HepG2 (cell line): ENCODE results near the gene TBX10. TPM values are rescaled to one million over a fixed set of nuclear protein-coding genes. Genes with fewer than 3 reads are reported as not detected.
"Not testable (repeated sequence)": the region's sequence is repeated elsewhere in the genome, so short reads cannot be mapped to it uniquely, and the experiment has no call there.

Experiments used
- ATAC-seq: fragments of 200-7000 bp; cut with Tn5 transposase; 3 replicates; pipeline ENCODE4 v1.9.1; 2020; ENCODE audit warnings: mild to moderate bottlenecking, moderate library complexity
- BruUV-seq: library from RNA; stranded (reverse); fragments of 400-500 nt; replicated peaks from 2 replicates; lab custom pipeline; 2021; lab: Mats Ljungman, UMichigan
- CTCF ChIA-PET: fragments of 300-600 bp; formaldehyde crosslinking; extraction: SDS; loops from one replicate; lab custom pipeline; 2021; ENCODE audit warnings: low total read pairs, inconsistent platforms, low intra/inter-chr PET ratio; lab: Yijun Ruan, JAX
- POLR2A ChIA-PET: fragments of 350-600 bp; sonication (Branson Sonifier 250); formaldehyde crosslinking; loops from one replicate; lab custom pipeline; 2020; ENCODE audit warnings: antibody characterized with exemption, inconsistent platforms; lab: Yijun Ruan, JAX
- DNase-seq: peaks from one replicate; pipeline ENCODE4 v3.0.0-alpha.2; 2015; ENCODE audit warnings: low spot score
- FAIRE-seq: peaks from 3 replicates; lab custom pipeline; 2011; peaks lifted over from hg19 to GRCh38; lab: Jason Lieb, UNC
- H2AFZ ChIP-seq: one replicate; pipeline ENCODE4 v1.6.1; 2011; ENCODE audit warnings: low read length, inconsistent platforms
- H3K27ac ChIP-seq: fragments of 300-600 bp; 3 replicates; pipeline ENCODE4 v1.8.0; 2011; ENCODE audit warnings: mixed run types, mild to moderate bottlenecking, mixed read lengths, low read length, inconsistent platforms; ENCODE audit not compliant: insufficient read depth; ENCODE audit errors: extremely low read length
- H3K27me3 ChIP-seq, 2 experiments: fragments of 200-600 bp in 1 of 2; 2 replicates in 1 of 2; 3 replicates in 1 of 2; pipeline versions ENCODE4 v1.6.0 to v1.8.0; 2011; ENCODE audit warnings: low read length in 2 of 2, mild to moderate bottlenecking in 2 of 2, moderate library complexity in 2 of 2, inconsistent platforms in 1 of 2; ENCODE audit not compliant: insufficient read depth in 2 of 2, control insufficient read depth in 1 of 2
- H3K36me3 ChIP-seq, 2 experiments: fragments of 200-600 bp in 1 of 2; replicated peaks in 1 of 2; 2 replicates in 1 of 2; 3 replicates in 1 of 2; pipeline versions ENCODE4 v1.5.1 to v1.8.0; 2011; ENCODE audit warnings: low read length in 2 of 2, inconsistent platforms in 1 of 2; ENCODE audit not compliant: insufficient read depth in 2 of 2, control insufficient read depth in 1 of 2
- H3K4me1 ChIP-seq: 2 replicates; pipeline ENCODE4 v1.5.1; 2012; ENCODE audit warnings: low read length, inconsistent platforms; ENCODE audit not compliant: insufficient read depth
- H3K4me2 ChIP-seq: 2 replicates; pipeline ENCODE4 v1.6.0; 2011; ENCODE audit warnings: low read depth, low read length, inconsistent platforms
- H3K4me3 ChIP-seq, 3 experiments: fragments of 200-600 bp in 1 of 3; sonication (generic), shearing (Covaris generic) in 1 of 3; replicated peaks in 1 of 3; 2 replicates each; pipeline ENCODE4 v1.5.1; 2011 to 2016; ENCODE audit warnings: low read length in 3 of 3, inconsistent platforms in 2 of 3, low read depth in 2 of 3, mild to moderate bottlenecking in 2 of 3, control low read depth in 1 of 3, mixed read lengths in 1 of 3; ENCODE audit not compliant: insufficient read depth in 1 of 3
- H3K79me2 ChIP-seq: one replicate; pipeline ENCODE4 v1.6.1; 2011; ENCODE audit warnings: low read length, inconsistent platforms; ENCODE audit not compliant: insufficient read depth
- H3K9ac ChIP-seq: 2 replicates; pipeline ENCODE4 v1.6.0; 2011; ENCODE audit warnings: mild to moderate bottlenecking, low read depth, low read length, inconsistent platforms; ENCODE audit not compliant: insufficient read depth
- H3K9me3 ChIP-seq: 2 replicates; pipeline ENCODE4 v1.5.1; 2012; ENCODE audit warnings: mild to moderate bottlenecking, low read length
- H4K20me1 ChIP-seq: 2 replicates; pipeline ENCODE4 v1.6.0; 2011; ENCODE audit warnings: inconsistent platforms, mild to moderate bottlenecking, low read length, moderate library complexity; ENCODE audit not compliant: insufficient read depth
- FIP1L1 ChIP-seq: fragments of 200-400 bp; formaldehyde crosslinking; IDR thresholded peaks from 2 replicates; pipeline ENCODE4 v1.6.1; 2018; ENCODE audit warnings: low read depth, mild to moderate bottlenecking, low read length, moderate library complexity, borderline replicate concordance; ENCODE audit not compliant: insufficient read depth
- ZNF121 ChIP-seq: sonication (generic); formaldehyde crosslinking; IDR thresholded peaks from 2 replicates; pipeline ENCODE4 v1.5.0; 2020; ENCODE audit warnings: mild to moderate bottlenecking, missing genetic modification reagents
- ZNF350 ChIP-seq: sonication (generic); formaldehyde crosslinking; IDR thresholded peaks from 2 replicates; pipeline ENCODE4 v1.4.0; 2020; ENCODE audit warnings: mild to moderate bottlenecking, low read depth, missing genetic modification reagents, borderline replicate concordance
- ZNF766 ChIP-seq: sonication (generic); formaldehyde crosslinking; IDR thresholded peaks from 2 replicates; pipeline ENCODE4 v1.5.0; 2020; ENCODE audit warnings: missing genetic modification reagents, borderline replicate concordance
- WGBS: methylation state at CpG from one replicate; pipeline ENCODE4 v1.1.6; 2017; ENCODE audit warnings: low lambda C conversion rate; 5-methylcytosine and 5-hydroxymethylcytosine counted together
- in situ Hi-C: cut with HindIII; loops from 2 replicates; pipeline ENCODE4 v1.10.0; 2017; ENCODE audit warnings: low pct_unique_long_range_greater_than_20kb; ENCODE audit not compliant: extremely low pct_ligation_motif_present
- intact Hi-C: fragments of 100-400 bp; cut with micrococcal nuclease; formaldehyde crosslinking; loops from one replicate; pipeline ENCODE4 v1.10.0; 2022; ENCODE audit not compliant: unreplicated experiment
- polyA plus RNA-seq, 8 experiments: library from polyadenylated mRNA; depleted of rRNA in 3 of 8; stranded (reverse) in 7 of 8; unstranded in 1 of 8; fragments of >200 nt; fragmentation: Illumina TruSeq in 4 of 8; extraction: Trizol in 4 of 8; gene quantifications; 2 replicates each; pipeline versions ENCODE4 v1.2.1 to v1.2.3, GENCODE V29; 2011 to 2016; ENCODE audit warnings: low read depth in 4 of 8, missing spikeins in 1 of 8, mixed read lengths in 1 of 8; ENCODE audit not compliant: insufficient read depth in 1 of 8
- total RNA-seq, 5 experiments: library from RNA; depleted of rRNA; stranded (reverse); fragments of >200 nt; fragmentation: Illumina TruSeq; extraction: Trizol; gene quantifications; 2 replicates each; pipeline ENCODE4 v1.2.3, GENCODE V29; 2016; ENCODE audit warnings: low read depth in 1 of 5

TBX10 gene
- total and polyA plus RNA-seq, 2 of the 13 experiments (the other 11 are each of a cell fraction or from before 2014, with no cell fraction given): 0.27 to 1.7 TPM

- Histone ChIP-seq H3K4me1 (peaks cover 16% of the 10 kb centered on the region), H3K9ac (no peak overlapping the region), H3K9me3 (no peaks in the 10 kb centered on the region), H3K27me3 (peaks cover 1 to 17% of the 10 kb centered on the region in 2 experiments; a peak in 3 of 5 replicates), H3K4me2 (no peak overlapping the region), H2AFZ (no peak overlapping the region), H3K36me3 (no peaks in the 10 kb centered on the region), H3K27ac (no peak overlapping the region), H3K4me3 (no peak overlapping the region), H3K79me2 (no peaks in the 10 kb centered on the region), H4K20me1 (no peaks in the 10 kb centered on the region)
- intact Hi-C loops (no loop called here), in situ Hi-C loops (loop anchor here (25.0 kb wide), 1 partner anchor 125 kb away; no protein-coding TSS in a partner anchor)
- WGBS: 58% methylated on average over 8 of the region's 12 CpGs
- no peak for FAIRE-seq
- TF ChIP-seq FIP1L1: no peak
- no peak for TF ChIP-seq ZNF350 (CRISPR knock-in tag)
- no peak for TF ChIP-seq ZNF766 (CRISPR knock-in tag)
- no peak for ATAC-seq
- no TSS peak for BruUV-seq
- ChIA-PET CTCF (no interaction called here), POLR2A (no interaction called here)
- no peak for DNase-seq
These were observed 22.7 kb upstream of the TBX10 start for GRCh38 chr11:67662142-67662834.

- in situ Hi-C loops: loop anchor here (25.0 kb wide), 1 partner anchor 127 kb away; no protein-coding TSS in a partner anchor
- BruUV-seq, POLR2A ChIA-PET, FAIRE-seq, H3K79me2 ChIP-seq, H3K27ac ChIP-seq, intact Hi-C loops, DNase-seq, H3K9me3 ChIP-seq, ATAC-seq, H3K36me3 ChIP-seq, H2AFZ ChIP-seq, H3K4me2 ChIP-seq, H3K4me3 ChIP-seq, H4K20me1 ChIP-seq, H3K9ac ChIP-seq: not testable (repeated sequence)
- TF ChIP-seq ZNF121 (CRISPR knock-in tag): peak; percentile 73
- CTCF ChIA-PET: interaction anchor here (2.4 to 2.9 kb wide), 2 partner anchors 13 to 31 kb away, joined by 13 to 19 read pairs; partner anchors contain the start of gene NUDT8
- Histone ChIP-seq H3K27me3 (peaks cover 1 to 17% of the 10 kb centered on the region in 2 experiments; a peak in 3 of 5 replicates), H3K4me1 (peaks cover 20% of the 10 kb centered on the region)
- 13% methylated on average over 5 of the region's 5 CpGs for WGBS
These were observed 21.2 kb upstream of the TBX10 start for GRCh38 chr11:67660752-67661151.

DNA sequence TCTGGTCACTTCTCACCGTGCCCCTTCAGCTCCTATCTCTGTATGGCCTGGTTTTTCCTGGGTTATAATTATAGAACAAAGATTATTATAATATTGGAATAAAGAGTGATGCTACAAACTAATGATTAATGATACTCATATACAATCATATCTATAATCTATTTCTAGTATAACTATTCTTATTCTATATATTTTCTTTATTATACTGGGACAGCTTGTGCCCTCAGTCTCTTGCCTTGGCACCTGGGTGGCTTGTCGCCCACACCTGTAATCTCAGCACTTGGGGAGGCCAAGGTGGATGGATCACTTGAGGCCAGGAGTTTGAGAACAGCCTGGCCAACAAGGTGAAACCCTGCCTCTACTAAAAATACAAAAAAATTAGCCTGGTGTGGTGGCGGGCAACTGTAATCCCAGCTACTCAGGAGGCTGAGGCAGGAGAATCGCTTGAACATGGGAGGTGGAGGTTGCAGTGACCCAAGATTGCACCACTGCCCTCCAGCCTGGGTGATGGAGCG, 20.1 kb upstream of the TBX10 start:
- H2AFZ ChIP-seq, H3K9me3 ChIP-seq, H3K27ac ChIP-seq, ATAC-seq, H3K9ac ChIP-seq, H3K4me3 ChIP-seq, H3K4me2 ChIP-seq, BruUV-seq, FAIRE-seq, H3K79me2 ChIP-seq, H3K36me3 ChIP-seq, H4K20me1 ChIP-seq, DNase-seq: not testable (repeated sequence)
- Histone ChIP-seq H3K27me3 (peaks cover 1 to 17% of the 10 kb centered on the region in 2 experiments; a peak in 3 of 5 replicates), H3K4me1 (peaks cover 20% of the 10 kb centered on the region)
- ChIA-PET POLR2A (interaction anchor here (0.9 to 2.0 kb wide), 2 partner anchors 27 to 30 kb away, joined by 4 to 7 read pairs; partner anchors contain the start of gene NUDT8), CTCF (interaction anchor here (1.0 to 2.9 kb wide), 8 partner anchors 12 to 154 kb away, joined by 3 to 20 read pairs (median 8); partner anchors contain the start of genes NUDT8 and TBX10)
- WGBS: 26% methylated on average over 5 of the region's 5 CpGs
- intact Hi-C loops: loop anchor here (1.0 to 2.0 kb wide), 4 partner anchors 11 to 42 kb away; no protein-coding TSS in a partner anchor
- in situ Hi-C loops: loop anchor here (25.0 kb wide), 1 partner anchor 128 kb away; no protein-coding TSS in a partner anchor
